ENCODE results near the gene ESR1.
"Not testable (repeated sequence)": the region's sequence is repeated elsewhere in the genome, so short reads cannot be mapped to it uniquely, and the experiment has no call there.

ESR1 gene

DNA sequence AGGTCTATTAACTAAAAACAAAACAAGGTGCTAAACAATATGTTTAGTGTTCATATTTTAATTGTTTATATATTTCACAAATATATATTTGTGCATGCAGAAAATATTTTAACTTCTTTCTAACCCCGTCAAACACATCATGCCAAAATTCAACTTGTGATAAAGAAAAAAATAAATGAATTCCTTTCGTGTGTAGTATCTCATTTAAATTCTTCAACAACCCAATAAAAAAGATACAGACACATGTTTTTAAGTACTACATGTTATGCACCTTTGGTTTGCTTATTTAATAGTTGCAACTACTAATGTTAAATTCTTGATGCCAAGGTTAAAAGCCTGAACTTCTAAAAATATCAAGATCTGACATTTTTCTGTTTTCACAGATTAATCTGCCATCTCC is 252.4 kb downstream of the ESR1 start:
- no peak for DNase-seq

DNA sequence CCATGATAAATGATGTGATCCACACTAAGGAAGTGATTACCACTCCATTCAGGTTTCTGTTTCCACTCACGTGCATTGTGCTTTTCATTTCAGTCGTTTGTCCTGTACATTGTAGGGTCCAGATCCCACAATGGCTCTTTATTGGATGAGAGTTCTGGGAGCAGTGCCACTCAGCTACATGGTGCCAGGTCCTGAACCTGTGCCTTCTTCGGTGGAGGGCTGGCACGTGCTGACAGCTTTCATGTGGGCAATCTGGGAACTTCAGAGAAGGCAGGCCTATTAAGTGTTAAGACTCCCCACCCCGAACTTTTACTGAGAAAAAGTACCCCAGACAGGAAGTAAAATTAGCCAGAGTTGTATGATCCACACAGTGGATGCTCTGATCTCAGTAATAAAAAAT is 255.0 kb downstream of the ESR1 start:
- DNase-seq = no peak

GRCh38 chr6:152063170-152063921 is 255.9 kb downstream of the ESR1 start:
- no peak for DNase-seq

DNA sequence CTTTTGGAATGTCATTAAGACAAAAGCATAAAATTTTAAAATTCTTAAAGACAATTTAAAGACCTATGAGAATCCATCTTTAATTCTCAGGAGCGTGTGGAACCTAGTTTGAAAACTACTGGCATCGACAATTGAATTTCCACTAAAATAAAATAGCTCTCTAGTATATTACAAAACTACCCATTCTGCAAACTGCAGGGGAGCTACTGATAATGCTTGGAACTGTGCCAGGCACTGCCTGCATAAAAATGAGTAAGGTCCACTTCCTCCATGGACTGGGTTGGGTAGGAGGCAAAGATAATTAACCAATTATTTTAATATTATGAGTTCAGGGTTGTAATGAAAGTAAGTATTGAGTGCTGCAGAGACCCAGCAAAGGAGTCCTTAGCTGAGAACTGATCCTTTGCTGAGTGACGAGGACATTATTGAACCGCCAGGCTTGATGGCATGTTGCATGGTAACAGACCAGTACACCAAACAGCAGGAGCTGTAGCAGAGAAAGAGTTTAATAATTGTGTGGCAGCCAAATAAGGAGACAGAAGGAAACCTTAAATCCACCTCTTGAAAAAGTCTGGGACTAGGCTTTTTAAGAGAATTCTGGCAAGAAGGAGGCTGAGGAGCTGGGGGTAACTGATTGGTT is 261.3 kb downstream of the ESR1 start:
- DNase-seq = no peak

DNA sequence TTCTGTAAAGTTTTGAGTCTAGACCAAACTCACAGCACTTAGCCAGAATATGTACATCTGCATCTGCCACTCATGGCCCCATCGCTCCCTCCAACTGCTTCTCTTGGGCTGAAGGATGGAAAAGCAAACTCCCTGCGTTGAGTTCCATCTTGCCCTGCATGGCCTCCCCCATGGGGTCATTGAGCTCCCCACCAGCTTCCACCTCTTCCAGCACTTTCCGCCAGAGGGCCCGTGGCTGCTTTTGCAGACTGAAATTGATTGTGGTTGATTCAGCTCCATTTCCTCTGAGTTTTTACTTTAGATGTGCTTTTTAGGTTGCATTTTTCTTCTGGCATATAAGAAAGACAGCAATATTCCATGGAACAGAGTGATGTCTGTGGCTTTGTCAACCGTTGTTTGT is 263.1 kb downstream of the ESR1 start:
- DNase-seq = no peak

DNA sequence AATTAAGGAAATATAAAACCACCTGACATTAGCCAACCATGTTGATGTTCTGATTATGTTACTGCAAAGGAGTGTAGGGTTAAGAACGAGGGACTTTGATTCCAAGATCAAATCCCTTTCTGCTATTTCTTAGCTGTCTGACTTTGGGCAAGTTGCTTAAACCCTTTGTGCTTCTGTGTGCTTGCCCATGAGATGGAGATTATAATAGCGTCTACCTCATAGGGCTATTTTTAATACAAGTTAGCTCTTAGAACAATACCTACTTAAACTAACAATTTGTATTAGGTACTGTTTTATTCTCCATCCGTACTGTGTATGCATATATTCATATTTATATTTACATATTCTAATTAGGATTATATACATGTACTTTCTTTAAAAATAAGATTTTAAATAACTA is 263.8 kb downstream of the ESR1 start:
- DNase-seq = no peak

GRCh38 chr6:152071843-152072242 is 264.4 kb downstream of the ESR1 start:
- no peak for DNase-seq

DNA sequence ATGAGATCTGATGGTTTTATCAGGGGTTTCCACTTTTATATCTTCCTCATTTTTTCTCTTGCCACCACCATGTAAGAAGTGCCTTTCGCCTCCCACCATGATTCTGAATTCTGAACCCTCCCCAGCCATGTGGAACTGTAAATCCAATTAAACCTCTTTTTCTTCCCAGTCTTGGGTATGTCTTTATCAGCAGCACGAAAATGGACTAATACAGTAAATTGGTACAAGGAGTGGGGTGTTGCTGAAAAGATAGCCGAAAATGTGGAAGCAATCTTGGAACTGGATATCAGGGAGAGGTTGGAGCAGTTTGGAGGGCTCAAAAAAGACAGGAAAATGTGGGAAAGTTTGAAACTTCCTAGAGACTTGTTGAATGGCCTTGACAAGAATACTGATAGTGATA is 268.8 kb downstream of the ESR1 start:
- DNase-seq = not testable (repeated sequence)

GRCh38 chr6:152078001-152078400 is 270.5 kb downstream of the ESR1 start:
- no peak for DNase-seq

- DNase-seq = no peak
These were observed 271.3 kb downstream of the ESR1 start for GRCh38 chr6:152078804-152079203.

DNA sequence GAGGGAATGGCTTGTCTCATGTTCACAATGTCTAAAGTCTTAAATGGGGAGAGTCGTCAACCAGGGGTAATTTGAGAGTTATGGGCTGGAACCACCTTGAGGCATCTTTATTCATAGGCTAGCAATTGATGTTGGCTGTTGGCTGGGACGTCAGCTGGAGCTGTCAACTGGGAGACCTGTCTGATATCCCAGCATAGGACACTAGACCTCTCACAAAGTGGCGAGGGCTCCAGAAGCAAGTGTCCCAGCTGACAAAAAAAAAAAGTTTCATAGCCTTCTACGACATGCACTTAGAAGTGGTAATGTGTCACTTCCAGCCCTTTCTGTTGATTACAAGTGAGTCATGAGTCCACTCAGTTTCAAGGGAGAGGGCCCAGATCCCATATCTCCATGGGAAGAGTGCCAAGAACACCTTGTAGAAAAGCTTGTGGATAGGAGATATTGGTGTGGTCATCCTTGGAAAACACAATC is 278.0 kb downstream of the ESR1 start:
- no peak for DNase-seq

DNA sequence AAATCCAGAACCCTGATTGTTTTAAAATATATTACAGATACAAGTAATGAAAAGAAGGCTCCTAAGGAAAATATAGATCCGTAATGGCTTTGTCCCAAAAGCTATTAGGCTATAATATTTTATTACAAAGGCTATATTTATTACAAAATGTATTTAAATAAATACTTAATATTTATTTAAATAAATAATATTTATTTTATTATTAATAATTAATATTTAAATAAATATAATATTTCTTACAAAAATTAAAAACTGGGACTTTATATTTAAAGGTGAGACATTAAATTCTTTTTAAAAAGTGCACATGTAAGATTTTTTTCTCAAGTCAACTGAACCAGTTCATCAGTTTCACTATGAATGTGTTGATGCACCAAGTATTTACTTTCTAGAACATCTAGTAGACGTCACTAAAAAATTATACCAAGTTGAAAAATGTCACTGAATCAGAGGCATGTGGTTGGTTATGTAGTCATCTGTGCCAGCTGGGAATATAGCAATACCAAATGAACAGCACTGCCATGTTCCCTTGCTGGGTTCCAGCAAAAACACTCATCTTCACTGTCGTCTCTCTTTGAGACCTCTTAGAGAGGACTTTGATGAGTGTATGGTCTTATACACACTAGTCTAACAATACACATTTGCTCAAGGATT is 278.9 kb downstream of the ESR1 start:
- DNase-seq = no peak

DNA sequence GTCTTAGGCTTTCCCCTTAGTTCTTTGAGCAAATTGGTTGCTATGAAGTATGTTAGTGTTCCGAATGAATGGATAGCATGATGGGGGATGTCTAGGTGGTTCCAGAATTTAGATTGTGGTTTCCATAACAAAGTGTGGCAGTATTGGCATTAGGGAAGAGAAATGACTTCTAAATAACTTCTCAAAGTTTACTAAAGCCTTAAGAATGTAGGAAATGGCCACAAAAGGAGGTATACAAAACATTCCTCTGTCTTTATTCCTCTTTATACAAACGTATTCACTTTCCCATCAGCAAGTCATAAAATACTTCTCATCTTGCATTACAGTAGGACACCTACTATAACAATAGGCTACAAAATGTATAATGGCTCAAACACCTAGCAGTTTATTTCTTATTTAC is 279.6 kb downstream of the ESR1 start:
- DNase-seq = no peak

GRCh38 chr6:152087701-152088100 is 280.2 kb downstream of the ESR1 start:
- no peak for DNase-seq

DNA sequence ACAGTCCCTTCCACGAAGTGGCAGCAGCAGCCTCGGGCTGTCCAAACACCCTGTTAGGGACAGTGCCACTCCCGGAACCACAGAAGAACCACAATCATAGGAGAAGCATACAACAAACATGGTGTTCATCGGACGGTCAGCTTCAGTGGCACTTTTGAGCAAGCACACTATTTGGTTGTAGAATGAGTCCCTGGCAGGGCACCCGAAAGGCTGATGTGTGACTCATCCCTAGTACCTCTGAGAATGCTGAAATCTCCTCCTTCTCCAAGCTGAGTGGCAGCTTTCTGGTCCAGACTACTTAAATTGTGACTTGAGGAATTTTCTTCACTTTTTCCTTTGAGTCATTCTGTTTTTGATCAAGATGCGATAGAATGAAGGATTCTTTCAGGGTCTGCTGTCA is 282.5 kb downstream of the ESR1 start:
- no peak for DNase-seq

DNA sequence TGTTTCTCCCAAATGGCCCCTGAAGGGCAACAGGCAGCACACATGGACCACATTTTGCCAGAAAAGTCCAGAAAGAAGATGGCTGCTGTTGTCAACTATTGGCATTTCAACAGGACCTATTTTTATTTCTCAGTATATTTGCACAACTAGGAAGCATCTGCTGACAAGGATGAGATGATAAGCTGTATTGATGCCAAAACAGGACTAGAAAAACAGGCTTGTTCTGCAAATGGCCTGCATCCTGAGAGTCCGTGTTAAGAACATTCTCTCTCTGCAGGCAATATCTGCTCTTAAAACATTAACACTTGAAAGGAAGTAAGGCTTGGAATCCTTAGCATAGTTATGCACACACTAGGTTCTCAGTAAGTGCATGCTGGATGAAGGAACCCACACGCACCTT is 283.7 kb downstream of the ESR1 start:
- no peak for DNase-seq

DNA sequence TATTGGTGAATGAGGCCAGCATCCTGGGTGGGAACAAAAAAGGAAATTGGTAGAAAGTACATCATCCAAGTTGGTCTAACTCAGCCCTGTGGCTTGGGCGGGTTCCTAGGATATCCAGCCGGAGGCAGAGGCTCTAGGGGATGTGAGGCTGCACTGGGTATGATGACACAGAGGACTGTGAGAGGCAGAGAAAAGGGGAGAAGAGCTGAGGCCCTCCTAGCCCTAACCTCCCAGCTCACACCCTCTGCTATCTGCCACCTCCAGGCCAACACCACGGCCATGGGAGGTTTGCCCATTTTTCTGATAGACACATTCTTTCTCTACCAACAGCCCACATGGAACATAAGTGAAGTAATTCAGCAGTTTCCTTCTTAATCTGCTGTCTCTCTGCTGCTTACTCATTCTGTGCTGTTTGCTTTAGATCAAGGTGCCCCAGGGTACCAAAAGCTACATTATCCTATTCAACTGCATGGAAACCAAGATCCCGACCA is 284.4 kb downstream of the ESR1 start:
- DNase-seq = no peak

DNA sequence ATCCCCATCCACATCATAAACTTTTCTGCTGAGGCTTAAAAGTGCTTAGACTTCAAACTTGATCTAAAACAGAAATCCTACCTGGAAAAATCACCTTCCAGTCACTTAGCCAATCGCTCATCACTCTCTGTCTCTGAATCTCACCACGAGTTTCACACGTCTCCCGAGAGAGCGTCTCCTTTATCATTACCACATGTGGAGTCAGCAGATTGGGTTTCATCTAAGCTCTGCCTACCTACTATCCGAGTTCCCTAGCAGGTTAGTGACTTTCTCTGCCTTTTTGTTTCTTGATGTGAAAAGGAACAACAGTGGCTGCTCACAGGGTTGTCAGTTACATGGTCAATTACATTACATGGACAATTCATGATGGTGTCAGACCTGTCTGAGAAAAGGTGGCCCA is 286.2 kb downstream of the ESR1 start:
- DNase-seq = no peak

- DNase-seq = no peak
These were observed 286.8 kb downstream of the ESR1 start for GRCh38 chr6:152094276-152094675.

GRCh38 chr6:152094992-152095592 is 287.6 kb downstream of the ESR1 start:
- no peak for DNase-seq

DNA sequence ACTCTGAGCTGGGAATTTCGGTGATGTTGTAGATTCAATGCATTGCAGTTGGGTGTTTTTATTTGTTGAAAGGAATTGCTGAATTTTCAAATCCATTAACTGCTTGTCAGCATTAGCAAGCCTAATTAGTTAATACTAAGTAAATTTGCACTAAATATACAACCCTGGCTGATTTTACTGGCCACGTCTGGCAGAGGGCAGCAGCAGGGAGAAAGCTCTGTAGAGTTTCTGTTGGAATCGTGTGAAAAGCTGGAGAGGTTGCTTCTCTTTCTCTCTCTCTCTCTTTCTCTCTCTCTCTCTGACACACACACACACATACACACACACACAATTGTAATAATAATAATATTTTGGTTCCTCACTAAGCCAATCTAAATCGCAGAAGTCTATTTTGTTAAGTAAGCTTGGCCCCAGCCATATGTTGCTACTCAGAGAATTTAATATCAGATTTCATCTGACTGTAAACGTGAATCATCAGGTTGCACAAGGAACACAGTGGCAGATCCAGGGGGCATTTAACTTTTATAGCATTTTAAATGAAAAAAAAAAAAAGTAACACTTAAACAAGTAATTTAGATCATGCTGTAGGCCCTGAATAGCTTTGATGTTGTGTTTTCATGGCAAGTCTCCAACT is 289.5 kb downstream of the ESR1 start:
- no peak for DNase-seq

GRCh38 chr6:152098683-152099082 is 291.2 kb downstream of the ESR1 start:
- DNase-seq = no peak
